ENCODE results near the gene MAP1A. TPM values are rescaled to one million over a fixed set of nuclear protein-coding genes. Genes with fewer than 3 reads are reported as not detected.

Gene MAP1A
- polyA plus RNA-seq, 1 donor = 5.4 TPM

DNA sequence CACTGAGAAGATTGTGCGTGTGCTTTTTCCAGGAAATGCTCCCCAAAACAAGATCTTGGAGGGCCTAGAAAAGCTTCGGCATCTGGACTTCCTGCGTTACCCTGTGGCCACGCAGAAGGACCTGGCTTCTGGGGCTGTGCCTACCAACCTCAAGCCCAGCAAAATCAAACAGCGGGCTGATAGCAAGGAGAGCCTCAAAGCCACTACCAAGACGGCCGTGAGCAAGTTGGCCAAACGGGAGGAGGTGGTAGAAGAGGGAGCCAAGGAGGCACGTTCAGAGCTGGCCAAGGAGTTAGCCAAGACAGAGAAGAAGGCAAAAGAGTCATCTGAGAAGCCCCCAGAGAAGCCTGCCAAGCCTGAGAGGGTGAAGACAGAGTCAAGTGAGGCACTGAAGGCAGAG is 4.8 kb downstream of the MAP1A start:
- no peaks in the 10 kb centered on the region for H3K9me3 ChIP-seq (ENCODE audit: control insufficient read depth, low read depth, low read length)
- WGBS (ENCODE audit: insufficient coverage, low lambda C conversion rate) = 100% methylated on average over 1 of the region's 9 CpGs
- no peak for DNase-seq
- peaks cover 8% of the 10 kb centered on the region for H3K4me1 ChIP-seq (ENCODE audit: control insufficient read depth, insufficient read depth, low read length)
- peaks cover 6% of the 10 kb centered on the region for H3K27me3 ChIP-seq (ENCODE audit: control insufficient read depth, insufficient read depth, low read length)
- no peak overlapping the region for H3K27ac ChIP-seq (ENCODE audit: low read length)
- H3K36me3 ChIP-seq (ENCODE audit: control insufficient read depth, insufficient read depth, low read length) = peaks cover 25% of the 10 kb centered on the region
- no peak overlapping the region for H3K4me3 ChIP-seq (ENCODE audit: low read length)

DNA sequence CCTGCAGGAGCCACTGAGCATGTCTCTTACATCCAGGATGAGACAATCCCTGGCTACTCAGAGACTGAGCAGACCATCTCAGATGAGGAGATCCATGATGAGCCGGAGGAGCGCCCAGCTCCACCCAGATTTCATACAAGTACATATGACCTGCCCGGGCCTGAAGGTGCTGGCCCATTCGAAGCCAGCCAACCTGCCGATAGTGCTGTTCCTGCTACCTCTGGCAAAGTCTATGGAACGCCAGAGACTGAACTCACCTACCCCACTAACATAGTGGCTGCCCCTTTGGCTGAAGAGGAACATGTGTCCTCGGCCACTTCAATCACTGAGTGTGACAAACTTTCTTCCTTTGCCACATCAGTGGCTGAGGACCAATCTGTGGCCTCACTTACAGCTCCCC is 6.2 kb downstream of the MAP1A start:
- Histone ChIP-seq H3K9me3 (ENCODE audit: control insufficient read depth, low read depth, low read length) (no peaks in the 10 kb centered on the region), H3K4me3 (ENCODE audit: low read length) (no peak overlapping the region), H3K4me1 (ENCODE audit: control insufficient read depth, insufficient read depth, low read length) (no peaks in the 10 kb centered on the region), H3K36me3 (ENCODE audit: control insufficient read depth, insufficient read depth, low read length) (peaks cover 25% of the 10 kb centered on the region), H3K27ac (ENCODE audit: low read length) (no peak overlapping the region), H3K27me3 (ENCODE audit: control insufficient read depth, insufficient read depth, low read length) (no peaks in the 10 kb centered on the region)
- WGBS (ENCODE audit: insufficient coverage, low lambda C conversion rate) = no CpG with 5 or more reads among the region's 7 CpGs
- DNase-seq = no peak

DNA sequence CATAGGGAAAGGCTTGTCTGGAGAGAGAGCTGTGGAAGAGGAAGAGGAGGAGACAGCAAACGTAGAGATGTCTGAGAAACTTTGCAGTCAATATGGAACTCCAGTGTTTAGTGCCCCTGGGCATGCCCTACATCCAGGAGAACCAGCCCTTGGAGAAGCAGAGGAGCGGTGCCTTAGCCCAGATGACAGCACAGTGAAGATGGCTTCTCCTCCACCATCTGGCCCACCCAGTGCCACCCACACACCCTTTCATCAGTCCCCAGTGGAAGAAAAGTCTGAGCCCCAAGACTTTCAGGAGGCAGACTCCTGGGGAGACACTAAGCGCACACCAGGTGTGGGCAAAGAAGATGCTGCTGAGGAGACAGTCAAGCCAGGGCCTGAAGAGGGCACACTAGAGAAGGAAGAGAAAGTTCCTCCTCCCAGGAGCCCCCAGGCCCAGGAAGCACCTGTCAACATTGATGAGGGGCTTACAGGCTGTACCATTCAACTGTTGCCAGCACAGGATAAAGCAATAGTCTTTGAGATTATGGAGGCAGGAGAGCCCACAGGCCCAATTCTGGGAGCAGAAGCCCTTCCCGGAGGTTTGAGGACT is 6.9 kb downstream of the MAP1A start:
- Histone ChIP-seq H3K27ac (ENCODE audit: low read length) (no peak overlapping the region), H3K4me3 (ENCODE audit: low read length) (no peak overlapping the region), H3K27me3 (ENCODE audit: control insufficient read depth, insufficient read depth, low read length) (no peaks in the 10 kb centered on the region), H3K36me3 (ENCODE audit: control insufficient read depth, insufficient read depth, low read length) (peaks cover 28% of the 10 kb centered on the region), H3K9me3 (ENCODE audit: control insufficient read depth, low read depth, low read length) (no peaks in the 10 kb centered on the region), H3K4me1 (ENCODE audit: control insufficient read depth, insufficient read depth, low read length) (no peaks in the 10 kb centered on the region)
- WGBS (ENCODE audit: insufficient coverage, low lambda C conversion rate) = no CpG with 5 or more reads among the region's 4 CpGs
- no peak for DNase-seq

DNA sequence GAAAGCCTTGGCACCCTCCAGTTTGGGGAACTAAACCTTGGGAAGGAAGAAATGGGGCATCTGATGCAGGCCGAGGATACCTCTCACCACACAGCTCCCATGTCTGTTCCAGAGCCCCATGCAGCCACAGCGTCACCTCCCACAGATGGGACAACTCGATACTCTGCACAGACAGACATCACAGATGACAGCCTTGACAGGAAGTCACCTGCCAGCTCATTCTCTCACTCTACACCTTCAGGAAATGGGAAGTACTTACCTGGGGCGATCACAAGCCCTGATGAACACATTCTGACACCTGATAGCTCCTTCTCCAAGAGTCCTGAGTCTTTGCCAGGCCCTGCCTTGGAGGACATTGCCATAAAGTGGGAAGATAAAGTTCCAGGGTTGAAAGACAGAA is 7.7 kb downstream of the MAP1A start:
- H3K4me3 ChIP-seq (ENCODE audit: low read length) = no peak overlapping the region
- no peak overlapping the region for H3K27ac ChIP-seq (ENCODE audit: low read length)
- no CpG with 5 or more reads among the region's 4 CpGs for WGBS (ENCODE audit: insufficient coverage, low lambda C conversion rate)
- no peak for DNase-seq
- H3K36me3 ChIP-seq (ENCODE audit: control insufficient read depth, insufficient read depth, low read length) = peaks cover 28% of the 10 kb centered on the region
- no peaks in the 10 kb centered on the region for H3K4me1 ChIP-seq (ENCODE audit: control insufficient read depth, insufficient read depth, low read length)
- H3K27me3 ChIP-seq (ENCODE audit: control insufficient read depth, insufficient read depth, low read length) = no peaks in the 10 kb centered on the region
- no peaks in the 10 kb centered on the region for H3K9me3 ChIP-seq (ENCODE audit: control insufficient read depth, low read depth, low read length)

DNA sequence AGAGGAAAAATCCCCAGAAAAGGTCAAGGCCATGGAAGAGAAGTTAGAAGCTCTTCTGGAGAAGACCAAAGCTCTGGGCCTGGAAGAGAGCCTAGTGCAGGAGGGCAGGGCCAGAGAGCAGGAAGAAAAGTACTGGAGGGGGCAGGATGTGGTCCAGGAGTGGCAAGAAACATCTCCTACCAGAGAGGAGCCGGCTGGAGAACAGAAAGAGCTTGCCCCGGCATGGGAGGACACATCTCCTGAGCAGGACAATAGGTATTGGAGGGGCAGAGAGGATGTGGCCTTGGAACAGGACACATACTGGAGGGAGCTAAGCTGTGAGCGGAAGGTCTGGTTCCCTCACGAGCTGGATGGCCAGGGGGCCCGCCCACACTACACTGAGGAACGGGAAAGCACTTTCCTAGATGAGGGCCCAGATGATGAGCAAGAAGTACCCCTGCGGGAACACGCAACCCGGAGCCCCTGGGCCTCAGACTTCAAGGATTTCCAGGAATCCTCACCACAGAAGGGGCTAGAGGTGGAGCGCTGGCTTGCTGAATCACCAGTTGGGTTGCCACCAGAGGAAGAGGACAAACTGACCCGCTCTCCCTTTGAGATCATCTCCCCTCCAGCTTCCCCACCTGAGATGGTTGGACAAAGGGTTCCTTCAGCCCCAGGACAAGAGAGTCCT is 9.0 kb downstream of the MAP1A start:
- Histone ChIP-seq H3K27ac (ENCODE audit: low read length) (no peak overlapping the region), H3K4me3 (ENCODE audit: low read length) (no peak overlapping the region), H3K4me1 (ENCODE audit: control insufficient read depth, insufficient read depth, low read length) (no peaks in the 10 kb centered on the region), H3K9me3 (ENCODE audit: control insufficient read depth, low read depth, low read length) (no peaks in the 10 kb centered on the region), H3K27me3 (ENCODE audit: control insufficient read depth, insufficient read depth, low read length) (no peaks in the 10 kb centered on the region), H3K36me3 (ENCODE audit: control insufficient read depth, insufficient read depth, low read length) (peaks cover 23% of the 10 kb centered on the region)
- DNase-seq = no peak
- WGBS (ENCODE audit: insufficient coverage, low lambda C conversion rate) = no CpG with 5 or more reads among the region's 11 CpGs

DNA sequence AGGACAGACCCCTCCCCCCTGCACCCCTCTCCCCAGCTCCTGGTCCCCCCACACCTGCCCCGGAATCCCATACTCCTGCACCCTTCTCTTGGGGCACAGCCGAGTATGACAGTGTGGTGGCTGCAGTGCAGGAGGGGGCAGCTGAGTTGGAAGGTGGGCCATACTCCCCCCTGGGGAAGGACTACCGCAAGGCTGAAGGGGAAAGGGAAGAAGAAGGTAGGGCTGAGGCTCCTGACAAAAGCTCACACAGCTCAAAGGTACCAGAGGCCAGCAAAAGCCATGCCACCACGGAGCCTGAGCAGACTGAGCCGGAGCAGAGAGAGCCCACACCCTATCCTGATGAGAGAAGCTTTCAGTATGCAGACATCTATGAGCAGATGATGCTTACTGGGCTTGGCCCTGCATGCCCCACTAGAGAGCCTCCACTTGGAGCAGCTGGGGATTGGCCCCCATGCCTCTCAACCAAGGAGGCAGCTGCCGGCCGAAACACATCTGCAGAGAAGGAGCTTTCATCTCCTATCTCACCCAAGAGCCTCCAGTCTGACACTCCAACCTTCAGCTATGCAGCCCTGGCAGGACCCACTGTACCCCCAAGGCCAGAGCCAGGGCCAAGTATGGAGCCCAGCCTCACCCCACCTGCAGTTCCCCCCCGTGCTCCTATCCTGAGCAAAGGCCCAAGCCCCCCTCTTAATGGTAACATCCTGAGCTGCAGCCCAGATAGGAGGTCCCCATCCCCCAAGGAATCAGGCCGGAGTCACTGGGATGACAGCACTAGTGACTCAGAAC is 9.8 kb downstream of the MAP1A start:
- Histone ChIP-seq H3K27me3 (ENCODE audit: control insufficient read depth, insufficient read depth, low read length) (no peaks in the 10 kb centered on the region), H3K9me3 (ENCODE audit: control insufficient read depth, low read depth, low read length) (no peaks in the 10 kb centered on the region), H3K4me3 (ENCODE audit: low read length) (no peak overlapping the region), H3K36me3 (ENCODE audit: control insufficient read depth, insufficient read depth, low read length) (peaks cover 16% of the 10 kb centered on the region), H3K27ac (ENCODE audit: low read length) (no peak overlapping the region), H3K4me1 (ENCODE audit: control insufficient read depth, insufficient read depth, low read length) (peaks cover 7% of the 10 kb centered on the region)
- no peak for DNase-seq
- WGBS (ENCODE audit: insufficient coverage, low lambda C conversion rate) = no CpG with 5 or more reads among the region's 9 CpGs

DNA sequence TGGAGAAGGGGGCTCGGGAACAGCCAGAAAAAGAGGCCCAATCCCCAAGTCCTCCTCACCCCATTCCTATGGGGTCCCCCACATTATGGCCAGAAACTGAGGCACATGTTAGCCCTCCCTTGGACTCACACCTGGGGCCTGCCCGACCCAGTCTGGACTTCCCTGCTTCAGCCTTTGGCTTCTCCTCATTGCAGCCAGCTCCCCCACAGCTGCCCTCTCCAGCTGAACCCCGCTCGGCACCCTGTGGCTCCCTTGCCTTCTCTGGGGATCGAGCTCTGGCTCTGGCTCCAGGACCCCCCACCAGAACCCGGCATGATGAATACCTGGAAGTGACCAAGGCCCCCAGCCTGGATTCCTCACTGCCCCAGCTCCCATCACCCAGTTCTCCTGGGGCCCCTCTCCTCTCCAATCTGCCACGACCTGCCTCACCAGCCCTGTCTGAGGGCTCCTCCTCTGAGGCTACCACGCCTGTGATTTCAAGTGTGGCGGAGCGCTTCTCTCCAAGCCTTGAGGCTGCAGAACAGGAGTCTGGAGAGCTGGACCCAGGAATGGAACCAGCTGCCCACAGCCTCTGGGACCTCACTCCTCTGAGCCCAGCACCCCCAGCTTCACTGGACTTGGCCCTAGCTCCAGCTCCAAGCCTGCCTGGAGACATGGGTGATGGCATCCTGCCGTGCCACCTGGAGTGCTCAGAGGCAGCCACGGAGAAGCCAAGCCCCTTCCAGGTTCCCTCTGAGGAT is 10.6 kb downstream of the MAP1A start:
- no peaks in the 10 kb centered on the region for H3K27me3 ChIP-seq (ENCODE audit: control insufficient read depth, insufficient read depth, low read length)
- peaks cover 7% of the 10 kb centered on the region for H3K4me1 ChIP-seq (ENCODE audit: control insufficient read depth, insufficient read depth, low read length)
- H3K9me3 ChIP-seq (ENCODE audit: control insufficient read depth, low read depth, low read length) = no peaks in the 10 kb centered on the region
- WGBS (ENCODE audit: insufficient coverage, low lambda C conversion rate) = no CpG with 5 or more reads among the region's 12 CpGs
- no peak for DNase-seq
- H3K27ac ChIP-seq (ENCODE audit: low read length) = no peak overlapping the region
- H3K36me3 ChIP-seq (ENCODE audit: control insufficient read depth, insufficient read depth, low read length) = peaks cover 13% of the 10 kb centered on the region
- no peak overlapping the region for H3K4me3 ChIP-seq (ENCODE audit: low read length)

DNA sequence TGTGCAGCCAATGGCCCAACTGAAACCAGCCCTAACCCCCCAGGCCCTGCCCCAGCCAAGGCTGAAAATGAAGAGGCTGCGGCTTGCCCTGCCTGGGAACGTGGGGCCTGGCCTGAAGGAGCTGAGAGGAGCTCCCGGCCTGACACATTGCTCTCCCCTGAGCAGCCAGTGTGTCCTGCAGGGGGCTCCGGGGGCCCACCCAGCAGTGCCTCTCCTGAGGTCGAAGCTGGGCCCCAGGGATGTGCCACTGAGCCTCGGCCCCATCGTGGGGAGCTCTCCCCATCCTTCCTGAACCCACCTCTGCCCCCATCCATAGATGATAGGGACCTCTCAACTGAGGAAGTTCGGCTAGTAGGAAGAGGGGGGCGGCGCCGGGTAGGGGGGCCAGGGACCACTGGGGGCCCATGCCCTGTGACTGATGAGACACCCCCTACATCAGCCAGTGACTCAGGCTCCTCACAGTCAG is 11.2 kb downstream of the MAP1A start:
- Histone ChIP-seq H3K36me3 (ENCODE audit: control insufficient read depth, insufficient read depth, low read length) (peaks cover 11% of the 10 kb centered on the region), H3K4me1 (ENCODE audit: control insufficient read depth, insufficient read depth, low read length) (peaks cover 7% of the 10 kb centered on the region), H3K4me3 (ENCODE audit: low read length) (no peak overlapping the region), H3K27me3 (ENCODE audit: control insufficient read depth, insufficient read depth, low read length) (no peaks in the 10 kb centered on the region), H3K9me3 (ENCODE audit: control insufficient read depth, low read depth, low read length) (no peaks in the 10 kb centered on the region), H3K27ac (ENCODE audit: low read length) (no peak overlapping the region)
- WGBS (ENCODE audit: insufficient coverage, low lambda C conversion rate) = no CpG with 5 or more reads among the region's 11 CpGs
- no peak for DNase-seq

DNA sequence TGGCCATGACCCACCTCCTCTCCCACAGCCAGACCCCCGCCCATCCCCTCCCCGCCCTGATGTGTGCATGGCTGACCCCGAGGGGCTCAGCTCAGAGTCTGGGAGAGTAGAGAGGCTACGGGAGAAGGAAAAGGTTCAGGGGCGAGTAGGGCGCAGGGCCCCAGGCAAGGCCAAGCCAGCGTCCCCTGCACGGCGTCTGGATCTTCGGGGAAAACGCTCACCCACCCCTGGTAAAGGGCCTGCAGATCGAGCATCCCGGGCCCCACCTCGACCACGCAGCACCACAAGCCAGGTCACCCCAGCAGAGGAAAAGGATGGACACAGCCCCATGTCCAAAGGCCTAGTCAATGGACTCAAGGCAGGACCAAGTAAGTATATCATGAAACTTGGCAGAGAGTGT is 11.7 kb downstream of the MAP1A start:
- no peak for DNase-seq
- Histone ChIP-seq H3K27me3 (ENCODE audit: control insufficient read depth, insufficient read depth, low read length) (no peaks in the 10 kb centered on the region), H3K9me3 (ENCODE audit: control insufficient read depth, low read depth, low read length) (no peaks in the 10 kb centered on the region), H3K36me3 (ENCODE audit: control insufficient read depth, insufficient read depth, low read length) (peaks cover 16% of the 10 kb centered on the region), H3K4me1 (ENCODE audit: control insufficient read depth, insufficient read depth, low read length) (peaks cover 7% of the 10 kb centered on the region), H3K4me3 (ENCODE audit: low read length) (no peak overlapping the region), H3K27ac (ENCODE audit: low read length) (no peak overlapping the region)
- no CpG with 5 or more reads among the region's 15 CpGs for WGBS (ENCODE audit: insufficient coverage, low lambda C conversion rate)

All from large intestine (tissue), 3 donors.